ENCODE data around the gene XYLT1. TPM values are rescaled to one million over a fixed set of nuclear protein-coding genes. Genes with fewer than 3 reads are reported as not detected.

XYLT1 gene
- total RNA-seq, 1 experiment from 2014 or later, result 7.5 TPM

- Mint-ChIP-seq H3K4me3 (ENCODE audit: low read depth, unreplicated experiment) (no peak overlapping the region), H3K9me3 (ENCODE audit: low read depth, unreplicated experiment) (peaks cover 2% of the 10 kb centered on the region), H3K4me1 (ENCODE audit: low read depth, unreplicated experiment) (peaks cover 19% of the 10 kb centered on the region), H3K36me3 (ENCODE audit: insufficient read depth, unreplicated experiment) (peaks cover 11% of the 10 kb centered on the region), H3K27me3 (ENCODE audit: unreplicated experiment) (no peaks in the 10 kb centered on the region), H3K27ac (ENCODE audit: unreplicated experiment) (no peak overlapping the region)
- intact Hi-C loops (cut with micrococcal nuclease; ENCODE audit: unreplicated experiment), result no loop called here
- CTCF ChIA-PET, result no interaction called here
- DNase-seq, result no peak
- BruUV-seq (replicated peaks), result no TSS peak
- no peak for TF ChIP-seq CTCF (IDR thresholded peaks at IDR 0.05; ENCODE audit: unreplicated experiment)
These were observed 204.0 kb downstream of the XYLT1 start for GRCh38 chr16:17266608-17267313.

GRCh38 chr16:17265154-17265553, 205.6 kb downstream of the XYLT1 start:
- H3K4me3 Mint-ChIP-seq (ENCODE audit: low read depth, unreplicated experiment), result no peak overlapping the region
- intact Hi-C loops (cut with micrococcal nuclease; ENCODE audit: unreplicated experiment), result no loop called here
- no peak for DNase-seq
- no peaks in the 10 kb centered on the region for H3K27me3 Mint-ChIP-seq (ENCODE audit: unreplicated experiment)
- peaks cover 3% of the 10 kb centered on the region for H3K4me1 Mint-ChIP-seq (ENCODE audit: low read depth, unreplicated experiment)
- CTCF ChIA-PET, result no interaction called here
- no peak overlapping the region for H3K27ac Mint-ChIP-seq (ENCODE audit: unreplicated experiment)
- peaks cover 2% of the 10 kb centered on the region for H3K9me3 Mint-ChIP-seq (ENCODE audit: low read depth, unreplicated experiment)
- BruUV-seq (replicated peaks), result no TSS peak
- H3K36me3 Mint-ChIP-seq (ENCODE audit: insufficient read depth, unreplicated experiment), result no peaks in the 10 kb centered on the region
- no peak for TF ChIP-seq CTCF (IDR thresholded peaks at IDR 0.05; ENCODE audit: unreplicated experiment)

DNA sequence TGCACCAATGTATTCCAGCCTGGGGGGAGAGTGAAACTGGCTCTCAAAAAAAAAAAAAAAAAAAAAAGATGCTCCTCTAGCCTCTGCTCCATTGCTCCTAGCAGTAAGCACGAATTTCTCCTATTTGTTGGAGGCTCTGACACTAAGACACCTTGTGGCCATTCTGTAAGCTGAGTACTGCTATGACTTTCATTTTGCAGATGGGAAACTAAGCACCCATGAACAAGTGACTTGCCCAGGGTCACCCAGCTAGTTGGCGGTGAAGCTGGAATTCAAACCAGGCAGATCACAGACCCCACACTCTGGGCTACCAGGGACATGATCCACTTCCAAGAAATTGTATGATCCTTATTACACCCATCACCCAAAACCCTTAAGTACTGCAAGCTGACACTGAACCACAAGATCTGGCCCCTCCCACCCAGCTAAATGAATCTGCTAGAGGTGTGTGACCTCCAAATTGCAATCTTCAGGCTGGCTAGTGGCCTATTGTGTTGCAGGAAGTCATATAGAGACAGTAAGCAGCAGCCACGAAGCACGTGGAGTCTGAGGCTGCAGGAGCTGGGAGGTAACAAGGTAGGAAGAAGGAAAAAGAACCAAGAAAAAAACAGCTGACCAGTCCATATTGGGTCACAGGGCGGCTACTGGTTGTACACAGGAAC, 209.4 kb downstream of the XYLT1 start:
- H3K36me3 Mint-ChIP-seq (ENCODE audit: insufficient read depth, unreplicated experiment), result no peaks in the 10 kb centered on the region
- no peaks in the 10 kb centered on the region for H3K4me1 Mint-ChIP-seq (ENCODE audit: low read depth, unreplicated experiment)
- BruUV-seq (replicated peaks), result no TSS peak
- no peaks in the 10 kb centered on the region for H3K27me3 Mint-ChIP-seq (ENCODE audit: unreplicated experiment)
- intact Hi-C loops (cut with micrococcal nuclease; ENCODE audit: unreplicated experiment), result no loop called here
- H3K27ac Mint-ChIP-seq (ENCODE audit: unreplicated experiment), result no peak overlapping the region
- peaks cover 2% of the 10 kb centered on the region for H3K9me3 Mint-ChIP-seq (ENCODE audit: low read depth, unreplicated experiment)
- CTCF ChIA-PET, result interaction anchor here (1.0 kb wide), 1 partner anchor 11 kb away, joined by 3 read pairs; no protein-coding TSS in a partner anchor
- no peak overlapping the region for H3K4me3 Mint-ChIP-seq (ENCODE audit: low read depth, unreplicated experiment)
- TF ChIP-seq CTCF (IDR thresholded peaks at IDR 0.05; ENCODE audit: unreplicated experiment), result no peak
- DNase-seq, result no peak

- no TSS peak for BruUV-seq (replicated peaks)
- DNase-seq, result no peak
- TF ChIP-seq CTCF (IDR thresholded peaks at IDR 0.05; ENCODE audit: unreplicated experiment), result no peak
- intact Hi-C loops (cut with micrococcal nuclease; ENCODE audit: unreplicated experiment), result no loop called here
- H3K4me3 Mint-ChIP-seq (ENCODE audit: low read depth, unreplicated experiment), result no peak overlapping the region
- no peaks in the 10 kb centered on the region for H3K4me1 Mint-ChIP-seq (ENCODE audit: low read depth, unreplicated experiment)
- H3K27me3 Mint-ChIP-seq (ENCODE audit: unreplicated experiment), result no peaks in the 10 kb centered on the region
- no peak overlapping the region for H3K27ac Mint-ChIP-seq (ENCODE audit: unreplicated experiment)
- no peaks in the 10 kb centered on the region for H3K36me3 Mint-ChIP-seq (ENCODE audit: insufficient read depth, unreplicated experiment)
- CTCF ChIA-PET, result no interaction called here
- H3K9me3 Mint-ChIP-seq (ENCODE audit: low read depth, unreplicated experiment), result peaks cover 2% of the 10 kb centered on the region
These were observed 210.4 kb downstream of the XYLT1 start for GRCh38 chr16:17260276-17260849.
